ENCODE data around the gene NUP188. TPM values are rescaled to one million over a fixed set of nuclear protein-coding genes. Genes with fewer than 3 reads are reported as not detected.

The NUP188 gene
- total and polyA plus RNA-seq, 2 of the 13 experiments (the other 11 are each of a cell fraction or from before 2014, with no cell fraction given): 28.0 to 38.5 TPM

- TF ChIP-seq, protein P1, sequence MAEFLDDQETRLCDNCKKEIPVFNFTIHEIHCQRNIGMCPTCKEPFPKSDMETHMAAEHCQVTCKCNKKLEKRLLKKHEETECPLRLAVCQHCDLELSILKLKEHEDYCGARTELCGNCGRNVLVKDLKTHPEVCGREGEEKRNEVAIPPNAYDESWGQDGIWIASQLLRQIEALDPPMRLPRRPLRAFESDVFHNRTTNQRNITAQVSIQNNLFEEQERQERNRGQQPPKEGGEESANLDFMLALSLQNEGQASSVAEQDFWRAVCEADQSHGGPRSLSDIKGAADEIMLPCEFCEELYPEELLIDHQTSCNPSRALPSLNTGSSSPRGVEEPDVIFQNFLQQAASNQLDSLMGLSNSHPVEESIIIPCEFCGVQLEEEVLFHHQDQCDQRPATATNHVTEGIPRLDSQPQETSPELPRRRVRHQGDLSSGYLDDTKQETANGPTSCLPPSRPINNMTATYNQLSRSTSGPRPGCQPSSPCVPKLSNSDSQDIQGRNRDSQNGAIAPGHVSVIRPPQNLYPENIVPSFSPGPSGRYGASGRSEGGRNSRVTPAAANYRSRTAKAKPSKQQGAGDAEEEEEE (CRISPR knock-in tag; IDR thresholded peaks at IDR 0.05; ENCODE audit: borderline replicate concordance): 0 out of 2 replicates have a peak, but pooled peaks have one; percentile 64
- TF ChIP-seq GATA4 (IDR thresholded peaks at IDR 0.05; ENCODE audit: borderline replicate concordance, low read depth) (peak; percentile 64; the same call in 1 of the 2 replicates), ZNF7 (CRISPR knock-in tag; IDR thresholded peaks at IDR 0.05) (no peak), NR2F2 (IDR thresholded peaks at IDR 0.05; ENCODE audit: borderline replicate concordance, low read depth) (no peak), ATM (IDR thresholded peaks at IDR 0.05; ENCODE audit: borderline replicate concordance) (no peak), ZMAT5 (CRISPR knock-in tag; IDR thresholded peaks at IDR 0.05; ENCODE audit: borderline replicate concordance, low read depth) (no peak), MED1 (CRISPR knock-in tag; IDR thresholded peaks at IDR 0.05) (peak; percentile 69), ZBED4 (CRISPR knock-in tag; IDR thresholded peaks at IDR 0.05; ENCODE audit: borderline replicate concordance) (peak; percentile 72; the same call in 1 of the 2 replicates), ZBTB10 (CRISPR knock-in tag; IDR thresholded peaks at IDR 0.05; ENCODE audit: borderline replicate concordance) (no peak), MEIS1 (CRISPR knock-in tag; IDR thresholded peaks at IDR 0.05; ENCODE audit: borderline replicate concordance) (peak; percentile 48; the same call in 1 of the 2 replicates), EED (CRISPR knock-in tag; IDR thresholded peaks at IDR 0.05) (no peak)
- TF ChIP-seq, protein P2, sequence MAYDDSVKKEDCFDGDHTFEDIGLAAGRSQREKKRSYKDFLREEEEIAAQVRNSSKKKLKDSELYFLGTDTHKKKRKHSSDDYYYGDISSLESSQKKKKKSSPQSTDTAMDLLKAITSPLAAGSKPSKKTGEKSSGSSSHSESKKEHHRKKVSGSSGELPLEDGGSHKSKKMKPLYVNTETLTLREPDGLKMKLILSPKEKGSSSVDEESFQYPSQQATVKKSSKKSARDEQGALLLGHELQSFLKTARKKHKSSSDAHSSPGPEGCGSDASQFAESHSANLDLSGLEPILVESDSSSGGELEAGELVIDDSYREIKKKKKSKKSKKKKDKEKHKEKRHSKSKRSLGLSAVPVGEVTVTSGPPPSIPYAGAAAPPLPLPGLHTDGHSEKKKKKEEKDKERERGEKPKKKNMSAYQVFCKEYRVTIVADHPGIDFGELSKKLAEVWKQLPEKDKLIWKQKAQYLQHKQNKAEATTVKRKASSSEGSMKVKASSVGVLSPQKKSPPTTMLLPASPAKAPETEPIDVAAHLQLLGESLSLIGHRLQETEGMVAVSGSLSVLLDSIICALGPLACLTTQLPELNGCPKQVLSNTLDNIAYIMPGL (CRISPR knock-in tag; IDR thresholded peaks at IDR 0.05; ENCODE audit: borderline replicate concordance in 1 of 2, low read depth in 1 of 2): peak; percentile 76 to 87
- TF ChIP-seq, protein P3, sequence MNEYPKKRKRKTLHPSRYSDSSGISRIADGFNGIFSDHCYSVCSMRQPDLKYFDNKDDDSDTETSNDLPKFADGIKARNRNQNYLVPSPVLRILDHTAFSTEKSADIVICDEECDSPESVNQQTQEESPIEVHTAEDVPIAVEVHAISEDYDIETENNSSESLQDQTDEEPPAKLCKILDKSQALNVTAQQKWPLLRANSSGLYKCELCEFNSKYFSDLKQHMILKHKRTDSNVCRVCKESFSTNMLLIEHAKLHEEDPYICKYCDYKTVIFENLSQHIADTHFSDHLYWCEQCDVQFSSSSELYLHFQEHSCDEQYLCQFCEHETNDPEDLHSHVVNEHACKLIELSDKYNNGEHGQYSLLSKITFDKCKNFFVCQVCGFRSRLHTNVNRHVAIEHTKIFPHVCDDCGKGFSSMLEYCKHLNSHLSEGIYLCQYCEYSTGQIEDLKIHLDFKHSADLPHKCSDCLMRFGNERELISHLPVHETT (CRISPR knock-in tag; conservative IDR thresholded peaks at IDR 0.05): peak; percentile 63; the same call in 1 of the 2 replicates
Measured at GRCh38 chr9:128947527-128948301, at the start of gene NUP188, which contains the start of gene DOLK (continued).

All from HepG2 (cell line).